ENCODE data around the gene CLUH.

CLUH gene

DNA sequence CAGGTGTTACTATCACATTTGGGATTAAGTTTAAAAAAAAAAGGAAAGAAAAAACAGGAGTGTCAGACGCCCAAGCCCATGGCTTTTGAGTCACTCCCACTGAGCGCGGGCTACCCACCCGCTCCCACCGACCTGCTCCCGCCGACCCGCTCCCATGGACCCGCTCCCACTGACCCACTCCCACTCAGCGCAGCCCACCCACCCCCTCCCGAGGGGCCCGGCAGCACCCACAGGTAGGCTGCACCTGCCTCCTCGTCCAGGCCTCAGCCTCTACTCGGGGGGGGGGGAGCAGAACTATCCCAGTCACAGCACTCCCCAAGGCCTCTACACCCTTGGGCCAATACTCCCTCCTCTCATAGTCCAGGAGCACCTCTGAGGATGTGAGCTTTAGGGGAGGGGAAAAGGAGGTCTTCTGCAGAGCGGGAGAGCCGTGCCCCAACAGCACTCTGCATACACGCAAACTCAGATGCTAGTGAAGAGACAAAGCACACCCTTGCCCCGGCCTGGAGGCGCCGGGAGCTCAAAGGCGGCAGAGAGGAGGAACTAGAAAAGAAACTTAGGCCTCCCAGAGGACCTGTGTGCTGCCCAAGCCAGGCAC, 2.9 kb downstream of the CLUH start:
- peaks cover 2% of the 10 kb centered on the region for H3K79me1 ChIP-seq (ENCODE audit: low read length)
- no CpG with 5 or more reads among the region's 21 CpGs for WGBS (ENCODE audit: extremely low coverage, insufficient coverage, insufficient read length)

DNA sequence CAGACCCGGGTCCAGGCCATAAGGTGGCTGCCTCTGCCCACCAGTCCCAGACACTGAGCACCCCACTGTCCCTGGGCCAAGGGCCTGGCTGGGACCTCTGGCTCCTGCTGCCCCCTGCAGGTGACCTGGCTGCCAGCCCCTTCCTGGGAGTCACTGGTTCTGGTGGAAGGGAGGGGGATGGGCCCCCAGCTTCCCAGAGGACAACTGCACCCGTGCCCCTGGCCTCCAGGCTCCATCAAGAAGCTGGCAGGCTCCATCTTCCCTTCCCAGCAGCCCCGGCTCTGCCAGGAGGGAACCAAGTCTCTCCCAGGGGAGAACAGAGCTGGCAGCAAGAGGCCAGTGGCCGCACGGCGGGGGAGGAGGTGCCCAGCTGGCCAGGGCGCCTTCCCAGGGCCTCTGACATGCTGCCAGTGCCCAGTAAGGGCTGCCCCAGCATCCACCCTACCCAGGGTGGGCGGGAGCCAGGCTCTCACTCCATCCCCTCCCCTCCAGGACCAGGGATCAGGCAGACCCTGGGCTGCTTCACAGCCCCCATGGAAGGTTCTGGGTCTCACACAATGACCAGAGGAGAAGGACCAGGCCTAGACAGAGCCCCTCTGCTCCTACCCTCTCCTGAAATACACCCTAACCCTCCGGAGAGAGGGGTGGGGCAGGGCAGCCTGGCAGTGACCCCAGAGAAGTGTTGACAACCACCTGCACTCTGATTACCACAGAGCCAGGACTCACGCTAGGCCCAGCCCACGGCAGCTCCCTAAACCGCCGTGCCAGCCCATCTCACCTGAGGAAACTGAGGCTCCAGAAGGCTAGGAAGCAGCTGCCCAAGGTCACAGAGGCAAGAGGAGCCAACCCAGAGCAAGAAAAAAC, 3.6 kb downstream of the CLUH start:
- Histone ChIP-seq H3K4me2 (ENCODE audit: low read length) (no peak overlapping the region), H3K4ac (ENCODE audit: low read depth, low read length) (peak overlapping the region; percentile 78), H3K23ac (ENCODE audit: low read length) (no peak overlapping the region), H3K79me1 (ENCODE audit: low read length) (peaks cover 2% of the 10 kb centered on the region), H3K18ac (ENCODE audit: low read length) (no peak overlapping the region), H3K9me3 (ENCODE audit: insufficient read depth, low read depth, low read length) (no peaks in the 10 kb centered on the region), H2AK5ac (ENCODE audit: low read length) (no peak overlapping the region), H4K8ac (ENCODE audit: low read depth, low read length) (no peak overlapping the region), H3K36me3 (ENCODE audit: control insufficient read depth in 1 of 2, insufficient read depth in 2 of 2, low read length in 2 of 2) (peaks cover 10 to 17% of the 10 kb centered on the region in 2 experiments), H3K4me3 (ENCODE audit: low read depth, low read length) (no peak overlapping the region), H4K91ac (ENCODE audit: low read depth, low read length) (no peak overlapping the region), H2BK12ac (ENCODE audit: low read length) (no peak overlapping the region), H3K27me3 (ENCODE audit: insufficient read depth, low read length) (no peaks in the 10 kb centered on the region), H3K79me2 (ENCODE audit: control insufficient read depth, insufficient read depth, low read length, poor library complexity) (peaks cover 14% of the 10 kb centered on the region), H3K14ac (ENCODE audit: low read length) (no peak overlapping the region), H3K4me1 (ENCODE audit: control insufficient read depth in 1 of 2, insufficient read depth in 2 of 2, low read length in 2 of 2) (peaks cover 18 to 29% of the 10 kb centered on the region in 2 experiments), H3K9ac (ENCODE audit: low read length) (no peak overlapping the region), H4K12ac (ENCODE audit: low read depth, low read length) (no peak overlapping the region), H3K27ac (ENCODE audit: low read depth, low read length) (no peak overlapping the region), H2BK5ac (ENCODE audit: low read depth, low read length, poor library complexity) (no peak overlapping the region), H2BK120ac (ENCODE audit: insufficient read depth, low read length, poor library complexity) (no peak overlapping the region), H2AFZ (ENCODE audit: insufficient read depth, low read length, poor library complexity) (no peak overlapping the region)
- no CpG with 5 or more reads among the region's 13 CpGs for WGBS (ENCODE audit: extremely low coverage, insufficient coverage, insufficient read length)
- no peak for DNase-seq

More for the DNA sequence above, 2.9 kb downstream of the CLUH start:
- Histone ChIP-seq H3K27ac (ENCODE audit: low read depth, low read length) (no peak overlapping the region), H3K18ac (ENCODE audit: low read length) (no peak overlapping the region), H3K4me2 (ENCODE audit: low read length) (no peak overlapping the region), H2AFZ (ENCODE audit: insufficient read depth, low read length, poor library complexity) (peak overlapping the region; percentile 28), H3K79me2 (ENCODE audit: control insufficient read depth, insufficient read depth, low read length, poor library complexity) (peaks cover 14% of the 10 kb centered on the region), H3K36me3 (ENCODE audit: control insufficient read depth in 1 of 2, insufficient read depth in 2 of 2, low read length in 2 of 2) (peaks cover 5 to 10% of the 10 kb centered on the region in 2 experiments), H4K8ac (ENCODE audit: low read depth, low read length) (no peak overlapping the region), H3K4ac (ENCODE audit: low read depth, low read length) (peak overlapping the region; percentile 78), H3K9ac (ENCODE audit: low read length) (no peak overlapping the region), H3K4me3 (ENCODE audit: low read depth, low read length) (no peak overlapping the region), H3K23ac (ENCODE audit: low read length) (no peak overlapping the region), H3K27me3 (ENCODE audit: insufficient read depth, low read length) (no peaks in the 10 kb centered on the region), H2BK12ac (ENCODE audit: low read length) (no peak overlapping the region), H2BK120ac (ENCODE audit: insufficient read depth, low read length, poor library complexity) (no peak overlapping the region), H2AK5ac (ENCODE audit: low read length) (no peak overlapping the region), H3K14ac (ENCODE audit: low read length) (no peak overlapping the region), H4K91ac (ENCODE audit: low read depth, low read length) (no peak overlapping the region), H3K9me3 (ENCODE audit: insufficient read depth, low read depth, low read length) (no peaks in the 10 kb centered on the region), H4K12ac (ENCODE audit: low read depth, low read length) (no peak overlapping the region), H3K4me1 (ENCODE audit: control insufficient read depth in 1 of 2, insufficient read depth in 2 of 2, low read length in 2 of 2) (peaks cover 18 to 29% of the 10 kb centered on the region in 2 experiments), H2BK5ac (ENCODE audit: low read depth, low read length, poor library complexity) (no peak overlapping the region)
- no peak for DNase-seq

DNA sequence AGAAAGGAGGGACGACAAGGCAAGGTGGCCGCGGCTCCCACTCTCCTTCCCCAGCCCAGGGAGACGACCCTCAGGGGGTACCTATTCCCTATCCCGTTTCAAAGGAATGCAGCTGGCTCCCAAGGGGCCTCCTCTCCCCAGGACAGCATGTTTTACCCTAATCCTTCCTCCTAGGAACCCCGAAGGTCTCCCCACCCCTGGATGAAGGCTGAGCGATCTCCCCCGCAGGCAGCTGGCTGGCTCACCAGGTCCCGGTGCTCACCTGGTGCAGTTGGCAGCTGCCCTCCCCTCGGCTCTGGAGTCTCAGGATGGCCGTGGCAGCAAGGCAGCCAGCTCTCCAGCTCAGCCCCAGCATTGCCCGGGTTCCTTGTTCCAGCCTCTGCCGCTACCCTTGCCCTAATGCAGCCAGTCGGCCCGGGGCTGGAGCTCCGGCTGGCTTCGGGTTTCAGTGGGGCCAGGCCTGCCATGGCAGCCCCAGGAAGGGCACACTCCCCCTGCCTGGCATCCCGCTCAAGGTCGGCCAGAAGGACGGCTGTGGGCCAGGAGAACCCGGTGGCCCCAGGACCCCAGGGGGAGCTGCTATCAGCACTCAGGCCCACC, 4.6 kb downstream of the CLUH start:
- H3K4me2 ChIP-seq (ENCODE audit: low read length) = no peak overlapping the region
- DNase-seq = no peak
- H3K18ac ChIP-seq (ENCODE audit: low read length) = no peak overlapping the region
- H4K91ac ChIP-seq (ENCODE audit: low read depth, low read length) = no peak overlapping the region
- H3K79me1 ChIP-seq (ENCODE audit: low read length) = peaks cover 2% of the 10 kb centered on the region
- H3K23ac ChIP-seq (ENCODE audit: low read length) = no peak overlapping the region
- no peak overlapping the region for H2BK5ac ChIP-seq (ENCODE audit: low read depth, low read length, poor library complexity)
- H2BK120ac ChIP-seq (ENCODE audit: insufficient read depth, low read length, poor library complexity) = no peak overlapping the region
- H3K27ac ChIP-seq (ENCODE audit: low read depth, low read length) = no peak overlapping the region
- H3K9ac ChIP-seq (ENCODE audit: low read length) = no peak overlapping the region
- no peak overlapping the region for H3K4ac ChIP-seq (ENCODE audit: low read depth, low read length)
- H4K12ac ChIP-seq (ENCODE audit: low read depth, low read length) = no peak overlapping the region
- no peak overlapping the region for H2AFZ ChIP-seq (ENCODE audit: insufficient read depth, low read length, poor library complexity)
- no peaks in the 10 kb centered on the region for H3K27me3 ChIP-seq (ENCODE audit: insufficient read depth, low read length)
- H2AK5ac ChIP-seq (ENCODE audit: low read length) = no peak overlapping the region
- H3K36me3 ChIP-seq (ENCODE audit: control insufficient read depth in 1 of 2, insufficient read depth in 2 of 2, low read length in 2 of 2) = peaks cover 13 to 24% of the 10 kb centered on the region in 2 experiments
- H4K8ac ChIP-seq (ENCODE audit: low read depth, low read length) = no peak overlapping the region
- no peak overlapping the region for H3K4me3 ChIP-seq (ENCODE audit: low read depth, low read length)
- no peak overlapping the region for H2BK12ac ChIP-seq (ENCODE audit: low read length)
- no peak overlapping the region for H3K14ac ChIP-seq (ENCODE audit: low read length)
- H3K79me2 ChIP-seq (ENCODE audit: control insufficient read depth, insufficient read depth, low read length, poor library complexity) = peaks cover 14% of the 10 kb centered on the region
- H3K9me3 ChIP-seq (ENCODE audit: insufficient read depth, low read depth, low read length) = no peaks in the 10 kb centered on the region
- peaks cover 16 to 26% of the 10 kb centered on the region in 2 experiments for H3K4me1 ChIP-seq (ENCODE audit: control insufficient read depth in 1 of 2, insufficient read depth in 2 of 2, low read length in 2 of 2)
- no CpG with 5 or more reads among the region's 21 CpGs for WGBS (ENCODE audit: extremely low coverage, insufficient coverage, insufficient read length)

DNA sequence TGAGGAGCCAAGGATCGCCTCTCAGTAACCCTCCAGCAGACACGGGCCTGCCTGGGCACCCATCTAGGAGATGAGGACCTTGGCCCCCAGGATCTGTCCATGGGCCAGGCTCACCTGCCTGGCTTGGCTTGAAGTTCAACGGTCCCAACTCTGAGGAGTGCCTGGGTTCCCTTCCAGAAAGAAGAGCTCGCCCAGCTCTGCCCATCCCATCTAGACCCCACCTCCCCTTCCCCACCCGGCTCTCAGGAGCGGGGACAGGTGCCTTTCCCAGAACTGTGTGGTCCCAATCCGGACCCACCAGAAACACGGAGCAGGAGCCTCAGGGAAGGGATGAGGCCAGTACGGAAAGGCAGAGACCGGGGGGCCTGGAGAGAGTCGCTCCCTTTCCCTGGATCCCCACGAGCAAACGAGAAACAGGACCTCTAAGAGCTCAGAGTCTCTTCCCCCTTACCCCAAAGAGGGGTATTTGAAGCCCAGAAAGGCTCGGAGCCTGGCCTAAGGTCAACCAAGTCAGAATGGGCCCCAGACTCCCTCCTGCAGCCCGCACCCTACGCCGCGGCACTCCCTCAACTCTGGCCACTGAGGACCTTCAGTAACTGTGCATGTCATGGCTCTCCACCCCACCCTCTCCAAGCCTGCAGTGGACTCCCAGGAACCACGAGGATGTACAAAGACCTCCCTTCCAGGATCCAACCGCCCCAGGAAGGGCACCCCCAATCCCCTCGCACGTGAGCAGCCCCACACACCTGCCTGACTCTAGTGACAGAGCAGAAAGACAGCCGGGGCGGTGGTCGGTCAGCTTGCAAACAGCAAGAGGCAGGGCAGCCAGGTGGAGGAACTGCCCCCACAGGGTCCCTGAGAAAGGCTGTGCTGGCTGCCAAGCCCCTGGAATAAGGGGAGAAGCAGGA, 5.4 kb downstream of the CLUH start:
- Histone ChIP-seq H3K79me2 (ENCODE audit: control insufficient read depth, insufficient read depth, low read length, poor library complexity) (peaks cover 13% of the 10 kb centered on the region), H3K79me1 (ENCODE audit: low read length) (peaks cover 1% of the 10 kb centered on the region), H4K91ac (ENCODE audit: low read depth, low read length) (no peak overlapping the region), H3K27me3 (ENCODE audit: insufficient read depth, low read length) (no peaks in the 10 kb centered on the region), H3K4me1 (ENCODE audit: control insufficient read depth in 1 of 2, insufficient read depth in 2 of 2, low read length in 2 of 2) (peaks cover 15 to 23% of the 10 kb centered on the region in 2 experiments), H2AK5ac (ENCODE audit: low read length) (no peak overlapping the region), H2BK12ac (ENCODE audit: low read length) (no peak overlapping the region), H3K18ac (ENCODE audit: low read length) (no peak overlapping the region), H4K12ac (ENCODE audit: low read depth, low read length) (no peak overlapping the region), H2AFZ (ENCODE audit: insufficient read depth, low read length, poor library complexity) (no peak overlapping the region), H4K8ac (ENCODE audit: low read depth, low read length) (no peak overlapping the region), H3K9me3 (ENCODE audit: insufficient read depth, low read depth, low read length) (no peaks in the 10 kb centered on the region), H3K9ac (ENCODE audit: low read length) (no peak overlapping the region), H3K4ac (ENCODE audit: low read depth, low read length) (peak overlapping the region; percentile 21), H3K4me3 (ENCODE audit: low read depth, low read length) (no peak overlapping the region), H3K4me2 (ENCODE audit: low read length) (no peak overlapping the region), H3K36me3 (ENCODE audit: control insufficient read depth in 1 of 2, insufficient read depth in 2 of 2, low read length in 2 of 2) (peaks cover 21 to 32% of the 10 kb centered on the region in 2 experiments), H2BK5ac (ENCODE audit: low read depth, low read length, poor library complexity) (no peak overlapping the region), H3K23ac (ENCODE audit: low read length) (no peak overlapping the region), H2BK120ac (ENCODE audit: insufficient read depth, low read length, poor library complexity) (no peak overlapping the region), H3K27ac (ENCODE audit: low read depth, low read length) (no peak overlapping the region), H3K14ac (ENCODE audit: low read length) (no peak overlapping the region)
- WGBS (ENCODE audit: extremely low coverage, insufficient coverage, insufficient read length) = no CpG with 5 or more reads among the region's 25 CpGs
- no peak for DNase-seq

Measured in trophoblast cell (in vitro differentiated cells and primary cell).